ENCODE data around the gene PCNP.
"Not testable (repeated sequence)": the region's sequence is repeated elsewhere in the genome, so short reads cannot be mapped to it uniquely, and the experiment has no call there.

Gene PCNP

DNA sequence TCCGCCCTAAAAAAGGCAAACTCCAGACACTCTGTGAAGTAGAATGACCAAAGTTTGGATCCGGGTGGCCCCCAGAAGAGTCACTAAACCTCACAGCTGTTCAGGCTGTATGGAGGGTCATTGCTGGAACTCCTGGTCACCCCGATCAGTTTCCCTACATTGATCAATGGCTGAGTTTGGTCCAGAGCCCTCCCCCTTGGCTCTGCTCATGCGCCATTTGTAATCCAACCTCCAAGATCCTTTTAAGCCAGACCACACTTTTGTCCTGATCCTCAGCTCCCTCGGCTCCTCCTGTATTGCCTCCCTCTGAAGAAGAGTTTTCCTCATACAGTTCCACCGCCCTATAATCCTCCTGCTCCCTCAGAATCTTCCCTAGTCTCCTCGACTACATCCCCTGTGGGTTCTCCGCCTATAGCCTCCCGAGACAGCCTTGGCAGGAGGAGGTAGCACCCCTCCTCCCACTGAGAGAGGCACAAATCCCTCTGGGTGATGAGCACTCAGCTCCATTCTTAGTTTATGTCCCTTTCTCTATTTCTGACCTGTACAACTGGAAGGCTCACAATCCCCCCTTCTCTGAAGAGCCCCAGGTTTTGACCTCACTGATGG lies 60.7 kb downstream of the PCNP start:
- DNase-seq, result no peak

DNA sequence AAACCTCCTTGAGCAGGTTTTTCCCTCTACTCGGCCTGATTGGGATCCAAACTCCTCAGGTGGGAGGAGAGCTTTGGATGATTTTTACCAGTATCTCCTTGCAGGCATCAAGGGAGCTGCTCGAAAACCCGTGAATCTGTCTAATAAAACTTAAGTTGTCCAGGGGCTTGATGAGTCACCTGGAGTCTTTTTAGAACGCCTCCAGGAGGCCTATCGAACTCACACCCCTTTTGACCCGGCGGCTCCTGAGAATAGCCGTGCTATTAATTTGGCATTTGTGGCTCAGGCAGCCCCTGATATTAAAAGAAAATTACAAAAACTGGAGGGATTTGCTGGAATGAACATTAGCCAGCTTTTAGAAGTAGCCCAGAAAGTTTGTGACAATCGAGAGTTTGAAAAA lies 61.4 kb downstream of the PCNP start:
- no peak for DNase-seq

- no peak for DNase-seq
Observed at GRCh38 chr3:101635954-101636798, 62.2 kb downstream of the PCNP start.

GRCh38 chr3:101637451-101637850 lies 63.5 kb downstream of the PCNP start:
- DNase-seq, result no peak

DNA sequence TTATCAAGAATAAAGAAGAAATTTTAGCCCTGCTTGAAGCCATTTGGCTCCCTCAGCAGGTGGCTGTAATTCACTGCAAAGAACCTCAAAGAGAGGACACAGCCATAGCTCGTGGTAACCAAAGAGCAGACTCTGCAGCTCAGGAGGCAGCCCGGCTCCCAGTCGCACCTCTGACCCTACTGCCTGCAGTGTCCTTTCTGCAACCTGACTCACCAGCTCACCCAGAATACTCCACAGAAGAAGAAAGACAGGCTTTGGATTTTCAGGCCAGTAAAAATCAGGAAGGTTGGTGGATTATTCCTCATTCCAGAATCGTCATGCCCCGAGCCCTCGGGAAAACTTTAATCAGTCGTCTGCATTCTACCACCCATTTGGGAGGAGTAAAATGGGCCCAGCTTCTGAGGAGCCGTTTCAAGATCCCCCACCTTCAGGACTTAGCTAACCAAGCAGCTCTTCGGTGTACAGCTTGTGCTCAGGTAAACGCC lies 64.3 kb downstream of the PCNP start:
- DNase-seq, result no peak

GRCh38 chr3:101639280-101639963 lies 65.4 kb downstream of the PCNP start:
- no peak for DNase-seq

GRCh38 chr3:101640256-101640655 lies 66.3 kb downstream of the PCNP start:
- no peak for DNase-seq

GRCh38 chr3:101641397-101642115 lies 67.6 kb downstream of the PCNP start:
- not testable (repeated sequence) for DNase-seq

- DNase-seq, result no peak
Observed at GRCh38 chr3:101642441-101642840, 68.5 kb downstream of the PCNP start.

GRCh38 chr3:101643009-101643844 lies 69.2 kb downstream of the PCNP start:
- DNase-seq, result no peak
